ENCODE data around the gene CFAP54.
"Not testable (repeated sequence)": the region's sequence is repeated elsewhere in the genome, so short reads cannot be mapped to it uniquely, and the experiment has no call there.

CFAP54 gene

DNA sequence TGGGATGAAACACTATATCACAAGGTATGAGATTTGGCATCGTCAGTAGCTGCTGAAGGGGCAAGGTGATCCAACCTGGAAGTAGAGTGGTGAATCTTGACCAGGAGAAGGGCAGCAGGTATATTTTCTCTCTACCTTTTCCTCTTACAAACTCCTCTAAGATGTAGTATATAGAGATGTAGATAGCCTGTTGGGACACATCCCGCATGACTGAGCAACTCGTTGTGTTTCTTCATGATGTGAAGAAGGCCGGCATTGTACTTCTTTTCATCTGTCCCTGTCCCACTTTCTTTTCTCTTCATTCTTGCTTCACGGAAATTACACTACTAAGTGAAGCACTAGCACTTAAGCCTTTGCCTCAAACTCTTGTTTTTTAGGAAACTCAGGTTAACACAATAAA is 7.3 kb upstream of the CFAP54 start:
- no peak for DNase-seq

DNA sequence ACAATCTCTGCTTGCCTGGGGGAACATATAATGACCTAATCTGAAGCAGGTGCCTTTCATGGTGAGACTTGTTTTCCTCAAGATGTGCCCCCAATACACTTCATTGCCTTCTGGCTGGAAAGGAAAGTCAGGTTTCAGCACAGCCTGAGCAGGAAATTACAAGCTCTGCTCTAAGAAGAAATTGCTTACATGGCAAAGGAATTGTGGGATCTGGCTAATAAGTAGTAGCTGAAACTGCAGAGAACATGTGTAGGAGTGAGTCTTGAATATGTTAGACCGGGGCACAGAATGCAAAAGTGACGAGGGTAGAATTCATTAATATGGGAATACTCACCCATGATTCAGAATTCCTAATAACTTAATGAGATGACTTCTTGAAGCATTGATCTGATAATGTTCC is 6.3 kb upstream of the CFAP54 start:
- no peak for DNase-seq

DNA sequence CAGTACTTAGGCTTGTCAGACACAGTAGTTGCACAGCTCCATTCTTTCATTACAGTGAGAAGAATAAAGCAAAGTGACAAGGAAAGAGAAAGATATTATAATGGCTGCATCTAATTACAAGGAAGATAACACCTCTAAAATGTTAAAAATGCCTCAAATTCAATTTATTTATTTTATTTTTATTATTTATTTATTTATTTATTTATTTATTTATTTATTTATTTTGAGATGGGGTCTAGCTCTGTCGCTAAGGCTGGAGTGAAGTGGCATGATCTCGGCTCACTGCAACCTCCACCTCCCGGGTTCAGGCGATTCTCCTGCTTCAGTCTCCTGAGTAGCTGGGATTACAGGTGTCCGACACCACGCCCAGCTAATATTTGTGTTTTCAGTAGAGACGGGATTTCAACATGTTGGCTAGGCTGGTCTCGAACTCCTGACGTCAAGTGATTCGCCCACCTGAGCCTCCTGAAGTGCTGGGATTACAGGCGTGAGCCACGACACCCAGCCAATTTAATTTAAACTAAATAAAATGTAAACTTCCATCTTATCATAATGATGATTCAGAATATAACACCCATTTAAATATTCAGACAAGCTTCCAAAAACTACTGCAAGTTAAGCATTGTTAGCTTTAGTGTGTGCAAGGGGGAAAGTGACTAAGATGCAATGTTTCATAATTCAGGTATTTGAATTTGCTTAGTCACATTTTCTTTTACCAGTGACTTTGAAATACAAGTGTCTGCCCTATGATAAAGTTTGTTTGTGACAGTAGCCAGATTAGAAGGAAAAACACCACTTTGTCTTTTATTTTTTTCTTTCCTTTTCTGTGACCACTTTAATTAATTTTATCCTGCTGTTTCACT is 2.4 kb upstream of the CFAP54 start:
- no peak for DNase-seq

DNA sequence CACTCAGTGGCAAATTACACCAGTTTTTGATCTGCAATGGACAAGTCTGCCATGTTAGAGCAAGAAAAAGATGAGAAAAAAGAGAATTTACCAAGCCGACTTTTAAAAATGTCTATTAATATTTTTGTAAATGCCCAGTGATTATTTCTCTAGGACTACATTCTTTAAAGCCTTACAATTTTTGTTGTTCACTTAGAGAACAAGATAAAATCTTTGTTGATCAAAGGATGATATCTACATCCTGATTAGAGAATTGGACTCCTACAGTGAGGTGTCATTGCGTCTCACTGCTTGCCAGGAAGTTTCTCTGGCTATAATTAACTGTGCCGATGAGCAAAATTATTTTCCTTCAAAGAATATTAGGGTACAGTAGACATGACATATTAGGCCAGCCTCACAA is 1.7 kb upstream of the CFAP54 start:
- no peak for DNase-seq

DNA sequence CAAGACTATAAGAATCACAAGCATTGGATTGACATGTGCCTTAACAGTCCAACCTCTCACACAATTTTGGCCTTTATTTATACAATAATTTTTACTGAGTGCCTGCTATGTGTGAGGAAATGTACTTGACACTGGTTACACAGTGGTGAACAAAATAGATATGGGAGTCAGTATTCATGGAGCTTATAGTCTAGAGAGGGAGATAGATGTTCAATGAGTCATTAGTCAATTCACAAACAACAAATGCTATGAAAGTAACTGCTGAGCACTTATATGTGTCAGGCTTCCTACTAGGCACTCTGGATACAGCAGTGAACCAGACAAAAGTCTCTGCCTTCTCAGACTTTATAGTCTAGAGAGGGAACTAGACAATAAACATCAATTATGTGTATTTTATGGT is 3.7 kb downstream of the CFAP54 start:
- DNase-seq, result no peak

DNA sequence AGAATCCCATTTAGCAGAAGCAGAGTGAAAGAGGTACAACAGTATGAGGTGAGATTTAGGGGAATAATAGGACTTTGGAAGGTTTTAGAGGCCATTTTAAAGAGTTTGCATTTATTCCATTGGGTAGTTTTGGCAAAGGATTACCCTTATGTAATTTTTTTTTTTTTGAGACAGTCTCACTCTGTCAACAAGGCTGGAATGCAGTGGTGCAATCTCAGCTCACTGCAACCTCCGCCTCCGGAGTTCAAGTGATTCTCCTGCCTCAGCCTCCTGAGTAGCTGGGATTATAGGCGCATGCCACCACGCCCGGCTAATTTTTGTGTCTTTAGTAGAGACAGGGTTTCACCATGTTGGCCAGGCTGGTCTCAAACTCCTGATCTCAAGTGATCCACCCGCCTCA is 4.8 kb downstream of the CFAP54 start:
- not testable (repeated sequence) for DNase-seq

DNA sequence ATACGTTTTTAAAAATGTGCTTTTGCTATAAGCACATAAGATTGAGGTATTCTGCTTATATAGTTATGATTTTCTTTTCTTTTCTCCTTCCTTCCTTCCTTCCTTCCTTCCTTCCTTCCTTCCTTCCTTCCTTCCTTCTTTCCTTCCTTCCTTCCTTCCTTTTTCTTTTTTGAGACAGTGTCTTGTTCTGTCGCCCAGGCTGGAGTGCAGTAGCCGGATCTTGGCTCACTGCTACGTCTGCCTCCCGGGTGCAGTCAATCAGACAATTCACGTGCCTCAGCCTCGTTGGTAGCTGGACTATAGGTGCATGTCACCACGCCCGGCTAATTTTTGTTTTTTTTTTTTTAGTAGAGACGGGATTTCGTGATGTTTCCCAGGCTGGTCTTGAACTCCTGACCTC is 5.8 kb downstream of the CFAP54 start:
- no peak for DNase-seq

DNA sequence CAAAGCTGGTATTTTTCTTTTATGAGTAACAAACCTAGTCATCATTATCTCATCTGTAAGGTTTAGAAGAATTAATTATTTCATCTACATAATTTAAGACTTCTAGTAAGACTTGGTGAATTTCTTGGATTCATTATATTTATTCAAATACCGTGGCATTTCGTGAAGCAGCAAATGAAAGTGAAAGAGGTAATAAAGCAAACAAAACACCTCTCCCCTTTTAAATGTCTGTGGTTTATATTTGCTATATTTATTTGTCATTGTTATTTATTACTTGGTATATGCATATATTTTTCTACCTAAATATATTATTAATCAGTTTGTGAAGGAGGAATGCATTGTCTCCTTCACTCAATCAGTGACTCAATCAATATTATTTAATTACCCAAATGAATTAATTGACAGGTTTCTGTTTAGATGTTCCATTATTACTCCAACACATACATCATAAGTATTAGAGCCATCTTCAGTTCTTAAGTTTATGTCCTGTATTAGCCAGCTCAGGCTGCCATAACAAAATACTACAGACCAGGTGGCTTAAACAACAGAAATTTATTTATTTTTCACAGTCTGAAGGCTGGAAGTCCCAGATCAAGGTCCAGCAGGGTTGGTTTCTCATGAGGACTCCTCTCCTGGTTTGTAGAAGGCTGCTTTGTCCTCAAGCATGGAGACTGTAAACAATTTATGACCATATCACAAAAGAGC is 6.6 kb downstream of the CFAP54 start:
- DNase-seq, result peak; percentile 40

DNA sequence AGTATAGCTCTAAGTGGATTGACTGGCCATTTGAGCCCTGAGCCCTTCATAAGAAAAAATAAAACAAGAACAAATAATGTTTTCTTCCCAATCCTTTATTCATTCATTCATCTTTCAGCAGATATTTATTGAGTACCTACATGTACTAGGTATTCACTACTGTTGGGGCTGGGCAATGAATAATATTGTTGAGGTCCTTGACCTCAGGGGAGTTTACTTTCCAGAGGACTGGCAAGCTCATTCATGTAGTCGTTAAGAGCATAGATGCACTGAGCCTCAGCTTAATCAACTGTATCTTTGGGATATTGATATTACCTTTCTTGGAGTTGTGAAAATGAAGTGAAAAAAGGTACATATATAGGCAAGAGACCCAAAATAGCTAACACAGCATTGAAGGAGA is 7.6 kb downstream of the CFAP54 start:
- no peak for DNase-seq

DNA sequence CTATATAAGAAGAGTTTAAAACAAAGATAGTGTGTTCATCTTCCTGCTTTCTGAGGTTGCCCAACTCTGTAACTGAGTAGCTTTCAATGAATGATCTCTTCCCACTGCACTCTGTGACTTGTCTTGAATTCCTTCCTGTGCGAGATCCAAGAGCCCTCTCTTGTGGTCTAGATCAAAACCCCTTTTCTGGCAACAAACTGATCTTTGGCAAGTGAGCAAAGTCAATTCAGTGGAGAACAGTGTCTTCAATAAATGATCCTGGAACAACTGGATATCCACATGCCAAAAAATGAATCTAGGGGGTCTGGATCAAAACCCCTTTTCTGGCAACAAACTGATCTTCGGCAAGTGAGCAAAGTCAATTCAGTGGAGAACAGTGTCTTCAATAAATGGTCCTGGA is 8.5 kb downstream of the CFAP54 start:
- DNase-seq, result no peak

DNA sequence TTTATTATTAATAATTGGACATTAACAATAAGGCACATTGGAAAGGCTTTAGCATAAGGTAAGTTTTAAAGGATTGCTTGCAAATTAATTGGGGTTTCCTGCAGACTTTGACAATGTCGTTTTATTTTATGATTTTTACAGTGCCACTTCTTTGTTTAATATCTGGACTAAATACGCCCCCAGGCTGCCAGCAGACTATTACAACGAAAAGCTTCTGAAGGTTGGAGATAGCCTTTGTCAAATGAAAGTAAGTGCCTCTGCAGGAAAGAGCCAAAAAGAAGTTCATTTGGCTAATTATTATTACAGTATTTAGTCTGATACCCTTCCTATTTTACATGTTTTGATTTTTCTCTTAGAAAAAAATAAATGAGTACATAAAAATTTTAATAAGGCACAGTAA is 11.3 kb downstream of the CFAP54 start:
- DNase-seq, result peak; percentile 33

DNA sequence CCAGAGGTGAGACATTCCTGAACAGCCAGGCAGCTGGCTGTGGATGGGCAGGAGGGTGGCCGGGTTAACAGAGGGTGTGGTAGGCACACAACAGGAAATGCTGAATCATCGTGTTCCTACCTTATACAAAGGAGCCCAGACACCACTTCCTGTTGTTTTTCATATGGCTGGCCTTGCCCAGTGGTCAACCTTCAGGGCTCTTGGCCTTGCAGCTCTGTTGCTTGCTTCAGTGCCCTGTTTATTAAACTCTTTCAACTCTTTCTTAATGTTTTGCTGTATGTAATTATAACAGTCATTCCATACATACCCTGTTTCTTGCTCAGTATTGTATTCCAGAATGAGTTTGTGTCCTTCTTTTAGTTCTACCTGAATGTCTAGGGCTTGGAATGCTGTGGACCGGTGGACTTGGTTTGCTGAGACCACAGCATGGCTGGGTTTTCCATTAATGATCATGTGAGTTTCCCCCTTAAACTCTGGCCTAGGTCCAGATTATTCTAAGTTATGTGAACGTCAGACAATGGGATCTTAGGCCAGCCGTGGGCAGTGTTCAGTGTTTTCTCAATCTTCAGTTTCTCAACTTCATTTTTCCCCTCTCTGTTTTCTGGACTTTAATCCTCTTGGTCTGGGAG is 11.9 kb downstream of the CFAP54 start:
- DNase-seq, result peak; percentile 76

DNA sequence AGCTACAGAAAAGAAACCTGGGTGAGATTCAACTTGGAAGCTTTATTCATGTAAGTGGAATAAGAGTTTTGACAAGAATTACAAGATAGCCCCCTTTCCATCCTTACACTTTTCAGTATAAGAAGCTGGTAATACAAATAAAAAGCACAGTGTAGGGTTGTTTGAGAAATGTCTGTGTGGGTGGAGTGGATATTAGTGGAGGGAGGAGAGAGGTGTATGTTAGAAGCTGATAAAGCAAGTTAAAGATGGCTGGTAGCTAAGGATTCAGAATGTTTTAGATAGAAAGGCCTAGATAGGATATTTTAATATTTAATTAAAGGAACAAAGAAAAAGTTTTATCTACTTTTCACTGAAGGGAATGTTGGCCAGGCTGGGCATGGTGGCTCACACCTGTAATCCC is 12.5 kb downstream of the CFAP54 start:
- no peak for DNase-seq

DNA sequence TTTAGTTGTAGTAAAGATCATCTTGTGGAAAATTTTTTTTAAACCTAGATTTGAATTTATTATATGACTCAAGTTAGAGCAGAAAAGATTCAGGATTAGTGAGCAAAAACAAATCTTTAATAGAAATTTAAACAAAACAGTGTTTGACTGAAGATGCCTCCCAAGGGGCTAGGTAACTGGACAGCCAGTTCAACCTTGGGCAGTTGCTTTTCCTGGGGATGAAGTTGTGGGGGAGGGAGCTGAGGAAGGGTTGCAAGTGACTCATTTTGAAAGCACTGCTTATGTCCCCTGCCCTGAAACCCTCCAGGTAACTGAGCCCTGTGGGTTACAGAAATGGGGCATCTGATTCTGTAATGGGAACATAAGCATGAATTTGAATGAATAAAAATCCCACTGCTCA is 13.1 kb downstream of the CFAP54 start:
- peak; percentile 19 for DNase-seq

DNA sequence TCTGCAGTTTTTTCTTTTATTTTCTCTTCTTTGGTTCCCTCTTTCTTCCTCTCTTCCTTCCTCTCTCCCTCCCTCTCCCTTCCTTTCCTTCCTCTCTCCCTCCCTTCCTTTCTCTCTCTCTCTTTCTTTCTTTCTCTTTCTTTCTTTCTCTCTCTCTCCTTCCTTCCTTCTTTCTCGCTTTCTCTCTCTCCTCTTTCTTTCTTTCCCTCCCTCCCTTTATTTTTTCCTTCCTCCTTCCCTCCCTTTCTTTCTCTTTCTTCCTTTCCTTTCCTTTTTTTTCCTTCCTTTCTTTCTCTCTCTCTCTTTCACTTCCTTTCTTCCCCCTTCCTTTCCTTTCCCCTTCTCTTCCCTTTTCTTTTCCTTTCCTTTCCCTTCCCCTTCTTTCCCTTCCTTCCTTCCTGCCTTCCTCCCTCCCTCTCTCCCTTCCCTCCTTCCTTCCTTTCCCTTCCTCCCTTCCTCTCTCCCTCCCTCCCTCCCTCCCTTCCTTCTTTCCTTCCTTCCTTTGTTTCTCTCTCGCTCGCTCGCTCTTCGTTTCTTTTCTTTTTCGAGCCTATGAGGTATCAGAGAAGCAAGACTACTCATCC is 13.7 kb downstream of the CFAP54 start:
- DNase-seq, result no peak

DNA sequence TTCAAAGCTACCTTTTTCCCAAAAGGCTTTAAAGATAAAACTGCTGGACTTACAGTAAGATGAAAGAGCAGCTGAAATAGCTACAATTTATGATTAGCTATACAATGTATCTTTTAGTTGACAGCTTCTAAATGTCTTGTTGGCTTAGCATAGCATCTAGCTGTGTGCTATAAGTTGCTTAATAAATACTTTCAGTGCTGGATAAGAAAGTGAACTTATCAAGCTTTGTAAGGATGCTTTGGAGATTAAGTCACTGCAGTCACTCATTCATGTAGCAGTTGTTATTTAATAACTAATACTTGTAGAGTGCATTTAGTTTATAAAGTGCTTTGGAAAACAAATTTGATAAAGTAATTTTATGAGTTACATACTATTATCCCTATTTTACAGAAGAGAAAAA is 14.6 kb downstream of the CFAP54 start:
- DNase-seq, result no peak

DNA sequence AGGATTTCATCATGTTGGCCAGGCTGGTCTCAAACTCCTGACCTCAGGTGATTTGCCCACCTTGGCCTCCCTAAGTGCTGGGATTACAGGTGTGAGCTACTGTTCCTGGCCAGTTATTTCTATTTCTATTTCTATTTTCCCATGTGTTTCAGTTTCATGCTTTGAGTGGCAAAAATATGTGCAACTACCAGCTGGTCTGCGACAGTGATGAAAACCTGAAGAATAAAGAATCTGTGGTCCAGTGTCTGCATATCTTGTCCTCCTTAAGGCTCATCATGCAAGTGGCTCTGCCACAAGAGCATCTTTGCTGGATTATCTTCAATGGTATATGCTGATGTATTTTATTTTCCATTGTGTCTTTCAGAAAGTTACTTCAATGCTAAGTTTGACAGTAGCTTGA is 17.4 kb downstream of the CFAP54 start:
- no peak for DNase-seq

DNA sequence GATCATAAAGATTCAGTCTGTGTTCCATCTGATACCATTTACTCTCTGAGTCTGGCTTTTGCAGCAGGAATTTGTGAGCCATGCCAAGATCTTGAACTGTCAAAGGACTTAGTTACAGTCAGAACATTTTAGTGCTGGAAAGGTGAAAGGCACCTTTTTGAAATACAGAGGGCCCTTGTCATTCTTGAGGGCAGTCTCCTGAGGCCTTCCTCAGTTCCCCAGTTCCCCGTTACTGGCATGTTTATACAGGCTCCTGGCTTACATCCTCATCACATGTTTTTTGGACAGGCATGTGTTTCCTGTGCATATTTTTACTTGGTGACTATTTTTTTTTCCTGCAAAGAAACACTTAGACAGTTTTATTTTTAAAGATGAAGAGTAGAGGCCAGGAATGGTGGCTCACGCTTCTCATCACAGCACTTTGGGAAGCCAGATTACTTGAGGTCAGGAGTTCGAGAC is 21.0 kb downstream of the CFAP54 start:
- DNase-seq, result no peak

DNA sequence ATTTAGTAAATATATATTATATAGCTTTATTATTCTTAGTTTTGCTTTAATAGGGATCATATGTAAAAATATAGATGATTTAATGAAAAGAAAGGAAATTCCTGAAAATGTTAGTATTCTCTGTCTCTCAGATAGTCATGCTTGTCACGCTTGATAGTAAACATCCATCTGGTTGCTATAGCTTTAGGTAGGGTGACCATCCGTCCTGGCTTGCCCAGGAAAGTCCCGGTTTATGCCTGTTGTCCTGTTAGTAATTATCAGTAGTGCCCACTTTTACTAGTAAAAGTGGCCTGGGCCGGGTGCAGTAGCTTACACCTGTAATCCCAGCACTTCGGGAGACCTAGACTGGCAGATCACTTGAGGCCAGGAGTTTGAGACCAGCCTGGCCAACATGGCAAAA is 23.8 kb downstream of the CFAP54 start:
- no peak for DNase-seq

DNA sequence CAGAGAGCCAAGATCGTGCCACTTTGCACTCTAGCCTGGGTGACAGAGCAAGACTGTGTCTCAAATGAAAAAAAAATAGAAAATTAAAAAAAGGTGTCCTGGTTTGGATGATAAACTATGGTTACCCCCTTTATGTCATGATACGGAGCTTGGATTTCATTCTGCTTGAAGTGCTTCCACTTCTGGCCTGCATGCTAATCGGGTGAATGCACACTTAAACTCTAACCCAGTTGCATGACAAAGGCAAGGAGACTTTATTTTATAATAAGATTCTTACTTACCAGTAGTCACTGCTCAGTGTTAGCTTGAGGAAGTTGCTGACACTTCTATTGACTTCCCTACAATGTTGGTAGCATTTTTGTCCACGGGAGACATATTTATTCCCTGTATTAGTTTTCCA is 24.3 kb downstream of the CFAP54 start:
- no peak for DNase-seq

DNA sequence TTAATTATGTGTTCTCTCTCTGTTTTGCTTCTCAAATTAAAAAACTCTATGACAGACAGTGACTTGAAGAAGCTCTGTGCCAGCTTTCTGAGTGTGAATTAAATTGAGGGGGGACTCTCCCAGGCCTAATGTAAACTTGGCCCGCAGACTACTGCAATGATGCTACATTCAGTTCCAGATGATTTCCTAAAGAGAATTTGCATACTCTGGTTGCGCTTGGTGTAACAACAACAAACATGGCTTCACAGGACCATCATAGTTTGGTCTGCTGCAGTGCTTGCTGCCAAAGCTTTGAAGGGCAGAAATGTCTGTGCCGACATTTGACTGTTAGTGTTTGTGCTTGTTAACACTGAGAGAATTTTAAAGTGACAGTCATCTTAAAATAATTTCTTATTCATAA is 25.0 kb downstream of the CFAP54 start:
- no peak for DNase-seq

DNA sequence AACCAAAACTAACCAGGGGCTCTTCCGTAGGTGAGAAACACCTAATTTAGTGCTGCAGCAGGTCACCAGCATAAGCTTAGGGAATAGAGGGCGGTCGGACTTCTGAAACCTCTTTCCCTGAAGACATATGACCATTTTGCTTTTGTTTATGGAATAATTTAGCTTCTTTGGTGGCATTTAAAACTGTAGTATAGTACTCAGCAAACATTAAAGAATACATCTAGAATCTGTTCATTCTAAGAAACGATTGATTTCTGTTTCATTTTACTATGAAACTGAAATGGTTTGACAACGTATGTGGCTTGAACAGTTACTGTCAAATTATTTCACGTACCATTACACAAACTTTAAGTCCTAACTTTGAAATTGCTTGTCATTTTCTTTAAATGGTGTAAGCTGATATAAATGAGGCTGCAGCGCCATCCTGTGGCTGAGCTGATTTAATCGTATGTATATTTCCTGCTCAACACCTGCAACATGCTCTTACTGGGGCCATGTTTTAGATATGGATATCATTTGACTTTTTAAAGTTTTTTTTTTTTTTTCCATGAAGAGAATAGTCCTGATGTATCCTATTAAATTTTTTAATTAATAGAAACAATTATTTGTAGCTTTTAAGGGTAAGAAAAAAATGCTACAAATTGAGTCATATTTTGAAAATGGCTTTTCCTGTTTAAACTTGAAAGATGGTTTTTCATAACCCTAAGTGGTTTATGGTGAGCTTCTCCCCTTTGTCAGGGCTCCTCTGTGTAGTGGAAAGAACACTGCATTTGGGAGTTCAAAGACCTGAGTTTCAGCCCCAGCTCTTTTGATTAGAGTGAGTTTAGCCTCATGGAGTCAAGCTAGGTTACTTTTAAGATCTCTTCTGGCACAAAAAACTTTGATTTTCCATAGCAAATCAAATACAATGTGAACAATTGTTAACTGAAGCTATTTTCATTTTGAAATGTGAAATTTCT is 27.4 kb downstream of the CFAP54 start:
- DNase-seq, result peak; percentile 89

All from CD4-positive, alpha-beta T cell treated with Interleukin-17A for 1 hour (primary cell).